GM23338 (cell line): ENCODE data around the gene PCDHGA9. TPM values are rescaled to one million over a fixed set of nuclear protein-coding genes. Genes with fewer than 3 reads are reported as not detected.

Experiments
- ATAC-seq: fragments of 200-7000 bp; cut with Tn5 transposase; 3 replicates; pipeline ENCODE4 v1.9.1; 2020
- DNase-seq: peaks from one replicate; pipeline ENCODE4 v3.0.0-alpha.2; 2015; ENCODE audit warnings: low spot score
- H2AFZ ChIP-seq: fragments of 200-600 bp; sonication (generic); 2 replicates; pipeline ENCODE4 v1.8.0; 2016; ENCODE audit warnings: antibody characterized with exemption, mild to moderate bottlenecking, moderate library complexity
- H3F3A ChIP-seq: fragments of 200-600 bp; sonication (generic); replicated peaks from 2 replicates; pipeline ENCODE4 v1.8.0; 2017; ENCODE audit warnings: antibody characterized with exemption, mixed run types, low read depth
- H3K27ac ChIP-seq: fragments of 200-600 bp; sonication (generic); 2 replicates; pipeline ENCODE4 v1.6.1; 2016; ENCODE audit warnings: low read depth
- H3K27me3 ChIP-seq: fragments of 200-600 bp; sonication (generic); 2 replicates; pipeline ENCODE4 v1.8.0; 2016; ENCODE audit warnings: mild to moderate bottlenecking, mixed run types, moderate library complexity; ENCODE audit not compliant: insufficient read depth
- H3K36me3 ChIP-seq: fragments of 200-600 bp; sonication (generic); 2 replicates; pipeline ENCODE4 v1.8.0; 2016; ENCODE audit warnings: mild to moderate bottlenecking; ENCODE audit not compliant: insufficient read depth
- H3K4me1 ChIP-seq: fragments of 200-600 bp; sonication (generic); 2 replicates; pipeline ENCODE4 v1.8.0; 2016; ENCODE audit warnings: mild to moderate bottlenecking, moderate library complexity; ENCODE audit not compliant: insufficient read depth
- H3K4me2 ChIP-seq: fragments of 200-600 bp; sonication (generic); 2 replicates; pipeline ENCODE4 v1.7.1; 2017; ENCODE audit warnings: mixed run types
- H3K4me3 ChIP-seq: fragments of 200-600 bp; sonication (generic); 2 replicates; pipeline ENCODE4 v1.6.1; 2016; ENCODE audit warnings: mixed run types
- H3K79me2 ChIP-seq: fragments of 200-600 bp; sonication (generic); replicated peaks from 2 replicates; pipeline ENCODE4 v1.8.0; 2017; ENCODE audit warnings: mild to moderate bottlenecking; ENCODE audit not compliant: insufficient read depth
- H3K9me2 ChIP-seq: fragments of 200-600 bp; sonication (generic); 2 replicates; pipeline ENCODE4 v1.8.0; 2017; ENCODE audit not compliant: insufficient read depth
- H4K20me1 ChIP-seq: fragments of 200-600 bp; sonication (generic); replicated peaks from 2 replicates; pipeline ENCODE4 v1.8.0; 2017; ENCODE audit warnings: mild to moderate bottlenecking; ENCODE audit not compliant: insufficient read depth
- H3K27ac Mint-ChIP-seq: 2 replicates; pipeline ENCODE4 v1.8.0; 2020; ENCODE audit warnings: inconsistent platforms, mild to moderate bottlenecking, moderate library complexity, mixed read lengths
- H3K27me3 Mint-ChIP-seq: 3 replicates; pipeline ENCODE4 v1.8.0; 2022; ENCODE audit warnings: low read depth, mild to moderate bottlenecking, moderate library complexity, mixed read lengths, inconsistent platforms; ENCODE audit not compliant: insufficient read depth, poor library complexity
- H3K36me3 Mint-ChIP-seq: 3 replicates; pipeline ENCODE4 v1.8.0; 2021; ENCODE audit warnings: low read depth, mild to moderate bottlenecking, inconsistent platforms, moderate library complexity, mixed read lengths
- H3K4me1 Mint-ChIP-seq: 3 replicates; pipeline ENCODE4 v1.8.0; 2020; ENCODE audit warnings: mild to moderate bottlenecking, inconsistent platforms, mixed read lengths
- H3K4me3 Mint-ChIP-seq: 3 replicates; pipeline ENCODE4 v1.8.0; 2021; ENCODE audit warnings: moderate library complexity, mild to moderate bottlenecking, inconsistent platforms, mixed read lengths
- H3K9me3 Mint-ChIP-seq: 3 replicates; pipeline ENCODE4 v1.8.0; 2020; ENCODE audit warnings: moderate library complexity, mild to moderate bottlenecking, inconsistent platforms, mixed read lengths
- CREB1 ChIP-seq: fragments of 250-450 bp; sonication (Bioruptor Pico); IDR thresholded peaks from 2 replicates; pipeline ENCODE4 v1.5.0; 2020; ENCODE audit warnings: low read depth, mild to moderate bottlenecking, moderate library complexity
- CTCF ChIP-seq, 2 experiments: fragments of 200-600 bp in 1 of 2; sonication (generic) in 1 of 2; conservative IDR thresholded peaks; 2 replicates each; pipeline versions ENCODE4 v1.5.1 to v1.6.1; 2016 to 2017; ENCODE audit warnings: antibody characterized with exemption in 2 of 2, low read depth in 2 of 2, mild to moderate bottlenecking in 2 of 2, moderate library complexity in 1 of 2
- ETS1 ChIP-seq: IDR thresholded peaks from 2 replicates; pipeline ENCODE4 v1.6.1; 2016; ENCODE audit warnings: antibody characterized with exemption
- EZH2 ChIP-seq: fragments of 200-600 bp; sonication (generic); IDR thresholded peaks from one replicate; pipeline ENCODE4 v1.8.0; 2017; ENCODE audit warnings: antibody characterized with exemption, mild to moderate bottlenecking, low read depth; ENCODE audit not compliant: unreplicated experiment
- EZH2phosphoT487 ChIP-seq: fragments of 200-600 bp; sonication (generic); IDR thresholded peaks from one replicate; pipeline ENCODE4 v1.8.1; 2018; ENCODE audit warnings: antibody characterized with exemption; ENCODE audit not compliant: unreplicated experiment
- JUNB ChIP-seq: IDR thresholded peaks from one replicate; pipeline ENCODE4 v1.6.1; 2016; ENCODE audit warnings: antibody characterized with exemption; ENCODE audit not compliant: unreplicated experiment
- NANOG ChIP-seq: IDR thresholded peaks from 2 replicates; pipeline ENCODE4 v1.6.1; 2016; ENCODE audit warnings: antibody characterized with exemption, borderline replicate concordance
- POLR2AphosphoS5 ChIP-seq: IDR thresholded peaks from 2 replicates; pipeline ENCODE4 v1.6.1; 2016; ENCODE audit warnings: antibody characterized with exemption, low read depth
- REST ChIP-seq: IDR thresholded peaks from one replicate; pipeline ENCODE4 v1.6.1; 2018; ENCODE audit warnings: antibody characterized with exemption; ENCODE audit not compliant: unreplicated experiment
- STAT1 ChIP-seq: IDR thresholded peaks from one replicate; pipeline ENCODE4 v1.6.1; 2016; ENCODE audit warnings: antibody characterized with exemption; ENCODE audit not compliant: unreplicated experiment
- ZNF114 ChIP-seq: fragments of 250-450 bp; sonication (Bioruptor Pico); IDR thresholded peaks from 2 replicates; pipeline ENCODE4 v1.5.0; 2020; ENCODE audit warnings: mild to moderate bottlenecking, moderate library complexity
- ZNF331 ChIP-seq: fragments of 250-450 bp; sonication (Bioruptor Pico); IDR thresholded peaks from 2 replicates; pipeline ENCODE4 v1.5.0; 2020; ENCODE audit warnings: low read depth, mild to moderate bottlenecking, moderate library complexity
- ZNF462 ChIP-seq: fragments of 250-450 bp; sonication (Bioruptor Pico); IDR thresholded peaks from 2 replicates; pipeline ENCODE4 v1.5.0; 2020; ENCODE audit warnings: mild to moderate bottlenecking, moderate library complexity
- polyA plus RNA-seq: library from polyadenylated mRNA; unstranded; fragments of >200 nt; fragmentation: Nextera tagmentation; extraction: Ambion mirVana; gene quantifications from 2 replicates; pipeline ENCODE4 v1.2.1, GENCODE V29; 2016
- total RNA-seq: library from RNA; depleted of rRNA; stranded (reverse); fragments of >200 nt; shearing (Covaris generic); gene quantifications from 2 replicates; pipeline ENCODE4 v1.2.3, GENCODE V29; 2014

The PCDHGA9 gene
- total and polyA plus RNA-seq, 2 experiments from 2014 or later, result 0.50 to 5.5 TPM

GRCh38 chr5:141371572-141372475, 30.8 kb upstream of the PCDHGA9 start:
- H3K27ac Mint-ChIP-seq, result no peak overlapping the region
- no peak for DNase-seq
- H3K79me2 ChIP-seq, result no peaks in the 10 kb centered on the region
- no peaks in the 10 kb centered on the region for H3K36me3 ChIP-seq
- no peak for ATAC-seq
- peaks cover 63% of the 10 kb centered on the region for H3K9me3 Mint-ChIP-seq
- peaks cover 2% of the 10 kb centered on the region; the same call in 1 of the 3 replicates for H3K4me1 Mint-ChIP-seq
- H4K20me1 ChIP-seq, result no peaks in the 10 kb centered on the region
- H3K27ac ChIP-seq, result no peak overlapping the region
- TF ChIP-seq ZNF331 (CRISPR knock-in tag), result no peak
- TF ChIP-seq JUNB, result no peak
- no peak for TF ChIP-seq ETS1
- TF ChIP-seq POLR2AphosphoS5, result no peak
- TF ChIP-seq REST, result no peak
- no peak for TF ChIP-seq STAT1
- no peak for TF ChIP-seq NANOG
- no peak for TF ChIP-seq ZNF462 (CRISPR knock-in tag)
- TF ChIP-seq EZH2, result no peak
- no peak for TF ChIP-seq ZNF114 (CRISPR knock-in tag)
- TF ChIP-seq EZH2phosphoT487, result no peak
- no peak for TF ChIP-seq CREB1 (CRISPR knock-in tag)
- no peak for TF ChIP-seq CTCF (conservative IDR thresholded peaks at IDR 0.05; ENCODE audit: low read depth in 2 of 2)
- H3K36me3 Mint-ChIP-seq, result peaks cover 54% of the 10 kb centered on the region
- H3K4me3 Mint-ChIP-seq, result no peak overlapping the region
- no peaks in the 10 kb centered on the region for H3F3A ChIP-seq
- H3K27me3 ChIP-seq, result no peaks in the 10 kb centered on the region
- H3K9me2 ChIP-seq, result no peaks in the 10 kb centered on the region
- H3K4me3 ChIP-seq, result no peak overlapping the region
- peaks cover 6% of the 10 kb centered on the region for H3K27me3 Mint-ChIP-seq
- no peak overlapping the region for H2AFZ ChIP-seq
- no peaks in the 10 kb centered on the region for H3K4me1 ChIP-seq
- H3K4me2 ChIP-seq, result no peak overlapping the region
